Raji (cell line): Measurements from ENCODE around the gene PLD5.

ENCODE experiments used
- POLR2A ChIP-seq: IDR thresholded peaks from 2 replicates; pipeline ENCODE4 v1.6.1; 2011; ENCODE audit warnings: low read depth, low read length, control low read depth; ENCODE audit not compliant: insufficient read depth

PLD5 gene

DNA sequence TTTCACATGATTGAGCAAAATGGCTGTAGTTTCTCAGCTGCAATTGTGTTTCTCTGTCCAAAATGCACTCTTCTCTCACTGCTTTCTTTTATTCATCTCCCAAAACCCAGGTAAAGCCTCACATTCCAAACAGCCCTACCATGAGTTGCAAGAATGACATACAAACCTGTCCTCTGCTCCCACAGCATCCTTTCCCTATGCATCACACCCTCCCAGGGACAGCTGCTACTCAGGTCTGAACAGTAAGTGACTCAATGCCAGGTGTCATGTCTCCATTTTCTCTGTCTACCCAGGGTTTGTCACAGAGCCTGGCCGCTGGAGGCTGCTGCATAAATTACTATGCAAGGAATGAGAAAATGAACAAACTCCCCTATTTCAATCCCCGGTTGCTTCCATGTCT lies 118.5 kb downstream of the PLD5 start:
- TF ChIP-seq POLR2A = no peak

GRCh38 chr1:242404296-242404695 lies 120.2 kb downstream of the PLD5 start:
- TF ChIP-seq POLR2A = no peak

GRCh38 chr1:242402956-242403355 lies 121.5 kb downstream of the PLD5 start:
- no peak for TF ChIP-seq POLR2A

GRCh38 chr1:242401937-242402336 lies 122.6 kb downstream of the PLD5 start:
- no peak for TF ChIP-seq POLR2A

- no peak for TF ChIP-seq POLR2A
Observed at GRCh38 chr1:242398351-242398750, 126.1 kb downstream of the PLD5 start.

- no peak for TF ChIP-seq POLR2A
Observed at GRCh38 chr1:242391896-242392295, 132.6 kb downstream of the PLD5 start.

- TF ChIP-seq POLR2A = no peak
Observed at GRCh38 chr1:242349636-242350035, 174.9 kb downstream of the PLD5 start.

DNA sequence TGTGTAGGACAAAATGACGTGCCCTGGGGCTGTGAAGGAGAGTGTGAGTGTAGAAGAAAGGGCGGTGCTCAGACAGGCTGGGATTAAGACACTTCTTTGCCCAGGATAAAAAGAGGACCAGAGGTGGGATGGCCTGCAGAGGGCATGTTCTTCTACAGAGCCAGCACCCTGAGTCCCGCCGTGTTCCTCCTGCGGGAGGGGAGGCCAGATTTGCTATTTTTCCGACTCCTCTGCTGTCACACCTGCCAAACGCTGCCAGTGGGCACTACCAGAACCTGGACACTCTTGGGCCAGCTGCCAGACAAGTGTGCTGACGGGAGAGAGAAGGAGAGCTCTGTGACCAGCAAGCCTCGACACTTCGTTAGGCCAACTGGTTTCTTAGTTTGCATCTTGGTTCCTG lies 206.4 kb downstream of the PLD5 start:
- no peak for TF ChIP-seq POLR2A

DNA sequence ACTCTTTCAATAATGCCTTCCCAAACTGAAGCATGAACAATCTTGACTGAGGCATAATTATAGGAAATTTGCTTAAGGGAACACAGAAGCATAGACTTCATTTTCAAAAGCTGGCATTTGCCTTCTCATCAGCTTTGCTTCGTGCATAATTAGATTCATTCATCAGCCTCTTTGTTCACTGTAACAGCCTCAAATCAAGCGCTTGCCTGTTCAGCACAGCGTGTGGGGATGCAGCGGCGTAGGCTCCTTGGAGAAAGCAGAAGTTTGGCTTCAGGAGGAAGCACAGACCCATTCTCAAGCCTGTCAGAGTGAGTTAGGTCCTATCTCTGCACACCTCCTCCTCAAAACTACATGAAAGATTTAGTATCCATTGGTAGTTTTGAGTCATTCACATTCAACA lies 279.2 kb downstream of the PLD5 start:
- no peak for TF ChIP-seq POLR2A

DNA sequence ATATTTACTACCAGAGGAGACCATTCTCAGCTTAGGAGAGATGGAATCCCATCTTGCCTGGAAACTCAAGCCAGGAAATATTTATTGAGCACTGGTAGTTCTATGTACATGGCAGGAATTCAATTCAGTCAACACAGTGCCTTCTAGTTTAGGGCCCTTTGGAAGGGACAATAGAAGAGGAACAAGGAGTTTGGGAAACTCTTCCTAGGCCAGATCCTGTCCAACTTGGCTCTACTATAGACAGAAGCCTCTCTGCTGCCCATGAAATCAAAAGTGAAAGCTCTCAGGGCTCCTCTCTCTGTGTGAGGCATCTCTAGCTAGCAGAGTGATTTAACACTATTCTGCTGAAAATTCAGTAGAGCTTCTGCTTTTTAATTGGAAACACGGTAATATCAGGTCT lies 281.0 kb downstream of the PLD5 start:
- TF ChIP-seq POLR2A = no peak

- no peak for TF ChIP-seq POLR2A
Observed at GRCh38 chr1:242242983-242243382, 281.5 kb downstream of the PLD5 start.

GRCh38 chr1:242241936-242242335 lies 282.6 kb downstream of the PLD5 start:
- TF ChIP-seq POLR2A = no peak

DNA sequence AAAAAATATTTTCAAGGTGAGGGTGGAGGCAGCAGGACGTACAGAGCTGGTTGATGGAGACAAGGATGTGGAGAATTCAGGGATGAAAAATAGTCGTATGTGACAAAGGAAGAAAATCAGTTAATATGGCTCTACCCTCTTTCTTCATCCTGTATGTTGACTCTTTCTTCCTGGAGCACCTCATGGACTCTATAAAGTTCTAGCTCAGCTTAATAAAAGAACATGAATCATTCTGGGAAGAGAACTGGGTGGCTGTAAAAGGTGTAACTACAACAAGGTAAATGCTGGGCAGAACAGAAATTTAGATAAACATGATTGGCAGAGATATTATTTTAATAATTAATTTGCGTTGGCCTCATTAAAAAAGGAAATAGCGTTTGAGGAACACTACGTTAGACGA lies 283.8 kb downstream of the PLD5 start:
- TF ChIP-seq POLR2A = no peak

- no peak for TF ChIP-seq POLR2A
Observed at GRCh38 chr1:242240077-242240476, 284.4 kb downstream of the PLD5 start.

DNA sequence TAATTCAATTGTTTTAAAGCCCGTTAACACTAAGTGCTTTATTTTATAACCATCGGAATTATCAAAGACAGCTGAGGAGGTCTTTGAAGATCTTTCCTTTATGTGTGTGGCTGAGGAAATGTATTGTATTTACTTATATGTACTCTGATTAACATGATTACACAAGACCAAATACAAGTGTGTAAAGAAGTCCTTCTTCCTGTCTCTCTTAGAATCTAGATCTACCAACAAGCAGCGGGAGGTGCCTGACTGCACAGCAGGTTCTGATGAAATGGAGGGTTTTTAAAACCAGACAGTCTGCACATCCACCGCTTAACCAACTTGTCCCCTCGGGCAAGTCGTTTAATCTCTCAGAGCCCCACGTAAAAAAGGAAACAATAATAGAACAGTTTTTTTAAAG lies 285.1 kb downstream of the PLD5 start:
- no peak for TF ChIP-seq POLR2A

GRCh38 chr1:242237051-242237450 lies 287.4 kb downstream of the PLD5 start:
- no peak for TF ChIP-seq POLR2A

- no peak for TF ChIP-seq POLR2A
Observed at GRCh38 chr1:242228991-242229390, 295.5 kb downstream of the PLD5 start.

- no peak for TF ChIP-seq POLR2A
Observed at GRCh38 chr1:242225767-242226573, 298.5 kb downstream of the PLD5 start.

- no peak for TF ChIP-seq POLR2A
Observed at GRCh38 chr1:242224461-242224860, 300.0 kb downstream of the PLD5 start.
